HG02571 (cell line): ENCODE results near the gene ZSCAN18.
"Not testable (repeated sequence)": the region's sequence is repeated elsewhere in the genome, so short reads cannot be mapped to it uniquely, and the experiment has no call there.

Experiments used
- ATAC-seq: cut with Tn5 transposase; IDR thresholded peaks from one replicate; pipeline ENCODE4 v1.9.1; 2021; ENCODE audit warnings: mild to moderate bottlenecking, moderate library complexity; ENCODE audit not compliant: unreplicated experiment

Gene ZSCAN18, protein sequence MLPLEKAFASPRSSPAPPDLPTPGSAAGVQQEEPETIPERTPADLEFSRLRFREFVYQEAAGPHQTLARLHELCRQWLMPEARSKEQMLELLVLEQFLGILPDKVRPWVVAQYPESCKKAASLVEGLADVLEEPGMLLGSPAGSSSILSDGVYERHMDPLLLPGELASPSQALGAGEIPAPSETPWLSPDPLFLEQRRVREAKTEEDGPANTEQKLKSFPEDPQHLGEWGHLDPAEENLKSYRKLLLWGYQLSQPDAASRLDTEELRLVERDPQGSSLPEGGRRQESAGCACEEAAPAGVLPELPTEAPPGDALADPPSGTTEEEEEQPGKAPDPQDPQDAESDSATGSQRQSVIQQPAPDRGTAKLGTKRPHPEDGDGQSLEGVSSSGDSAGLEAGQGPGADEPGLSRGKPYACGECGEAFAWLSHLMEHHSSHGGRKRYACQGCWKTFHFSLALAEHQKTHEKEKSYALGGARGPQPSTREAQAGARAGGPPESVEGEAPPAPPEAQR

DNA sequence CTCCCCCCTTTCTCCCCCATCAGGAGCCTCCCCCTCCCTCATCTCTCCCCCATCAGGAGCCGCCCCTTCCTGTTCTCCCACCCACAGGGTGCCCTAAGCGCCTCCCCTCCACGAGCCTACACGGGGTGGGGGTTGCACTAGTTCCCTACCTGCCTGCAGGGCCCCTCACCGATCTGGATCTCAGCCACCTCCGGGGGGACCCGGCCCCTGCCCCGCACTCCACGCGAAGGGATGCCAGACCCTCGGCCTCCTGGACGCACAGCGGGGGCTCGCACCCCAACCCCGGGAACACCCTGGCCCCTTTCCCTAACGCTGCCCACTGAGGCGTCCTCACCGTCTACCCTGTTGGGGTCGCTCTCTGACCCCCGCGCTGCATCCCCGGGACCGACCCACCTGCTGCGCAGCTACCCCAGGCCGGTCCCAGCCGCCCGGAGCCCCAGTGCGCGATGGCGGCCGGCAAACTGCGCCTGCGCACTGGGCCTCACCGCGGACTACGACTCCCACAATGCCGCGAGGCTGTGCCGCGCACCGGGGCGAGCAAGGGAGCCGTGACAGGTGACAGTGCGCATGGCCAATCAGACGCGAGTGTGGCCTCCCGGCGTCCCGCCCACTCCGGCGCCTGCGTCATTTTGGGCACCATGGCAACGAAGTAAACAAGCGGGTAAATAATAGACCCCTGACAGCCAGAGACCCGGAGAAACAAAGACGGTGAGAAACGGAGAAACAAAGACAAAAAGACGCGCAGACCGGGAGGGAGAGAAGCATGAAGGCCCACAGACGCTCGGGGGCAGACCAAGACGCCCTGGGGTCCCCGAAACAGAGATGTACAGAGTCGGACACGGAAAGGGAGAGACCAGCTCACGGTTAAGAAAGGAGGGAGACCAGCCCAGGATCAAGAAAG, at the start of gene ZSCAN18:
Gene ZSCAN18 (minus strand): TSS at position 451 of the 901 bp plus-strand sequence. CDS start 7,964 bp downstream, outside the sequence.
- ATAC-seq, result peak; percentile 78

DNA sequence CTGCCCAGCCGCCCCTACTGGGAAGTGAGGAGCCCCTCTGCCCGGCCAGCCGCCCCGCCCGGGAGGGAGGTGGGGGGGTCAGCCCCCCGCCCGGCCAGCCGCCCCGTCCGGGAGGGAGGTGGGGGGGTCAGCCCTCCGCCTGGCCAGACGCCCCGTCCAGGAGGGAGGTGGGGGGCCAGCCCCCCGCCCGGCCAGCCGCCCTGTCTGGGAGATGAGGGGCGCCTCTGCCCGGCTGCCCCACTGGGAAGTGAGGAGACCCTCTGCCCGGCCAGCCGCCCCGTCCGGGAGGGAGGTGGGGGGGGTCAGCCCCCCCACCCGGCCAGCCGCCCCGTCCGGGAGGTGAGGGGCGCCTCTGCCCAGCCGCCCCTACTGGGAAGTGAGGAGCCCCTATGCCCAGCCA, 49.4 kb upstream of the ZSCAN18 start:
- ATAC-seq, result not testable (repeated sequence)

DNA sequence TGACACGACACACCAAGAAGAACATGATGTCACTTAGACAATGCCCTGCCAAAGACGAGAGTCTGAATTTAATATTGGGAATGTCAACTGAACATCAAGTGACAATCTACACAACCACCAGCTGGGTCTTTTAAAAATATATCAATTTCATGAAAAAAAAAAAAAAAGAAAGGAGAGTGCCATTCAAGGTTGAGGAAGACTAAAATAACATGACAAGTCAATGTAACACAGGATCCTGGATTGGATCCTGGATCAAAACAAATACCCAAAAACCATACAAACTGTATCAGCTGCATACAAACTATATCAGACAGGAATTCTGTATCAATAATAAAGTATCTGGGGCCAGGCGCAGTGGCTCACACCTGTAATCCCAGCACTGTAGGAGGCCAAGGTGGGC, 47.8 kb upstream of the ZSCAN18 start:
- no peak for ATAC-seq

DNA sequence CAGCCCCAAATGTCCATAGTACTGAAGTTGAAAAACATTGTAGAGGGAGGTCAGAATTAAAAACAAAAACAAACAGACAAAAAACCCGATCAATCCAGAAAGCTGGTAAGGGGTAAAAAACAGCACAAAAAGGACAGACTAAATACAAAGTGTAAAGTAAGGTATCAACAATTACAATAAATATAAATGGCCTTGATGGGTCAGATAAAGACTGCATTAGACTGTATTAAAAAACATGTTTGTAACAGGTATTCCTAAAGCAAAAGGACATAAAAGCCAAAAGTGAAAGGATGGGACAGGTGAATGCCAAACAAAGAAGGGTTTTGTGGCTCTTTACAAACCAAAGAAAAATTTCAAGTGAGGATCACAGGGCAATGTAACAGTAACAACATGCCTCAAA, 36.2 kb upstream of the ZSCAN18 start:
- no peak for ATAC-seq

DNA sequence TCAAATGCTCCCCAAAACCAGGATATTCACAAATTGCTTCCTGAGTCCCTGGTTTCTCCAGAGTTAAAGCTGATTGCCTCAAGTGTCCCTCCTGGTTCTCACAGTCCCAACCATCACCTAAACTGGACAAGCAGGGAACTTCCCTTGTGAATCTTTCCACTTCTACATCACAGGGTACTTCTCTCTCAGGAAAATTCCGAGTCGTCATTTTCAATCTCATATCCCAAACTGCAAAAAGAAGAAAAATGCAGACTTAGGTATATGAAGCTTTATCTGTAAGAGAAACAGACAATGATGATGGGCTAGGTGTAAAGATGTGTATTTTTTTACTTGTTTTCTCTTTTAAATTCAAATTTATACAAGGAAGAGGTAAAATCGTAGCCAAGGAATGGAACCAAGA, 31.3 kb upstream of the ZSCAN18 start:
- no peak for ATAC-seq

DNA sequence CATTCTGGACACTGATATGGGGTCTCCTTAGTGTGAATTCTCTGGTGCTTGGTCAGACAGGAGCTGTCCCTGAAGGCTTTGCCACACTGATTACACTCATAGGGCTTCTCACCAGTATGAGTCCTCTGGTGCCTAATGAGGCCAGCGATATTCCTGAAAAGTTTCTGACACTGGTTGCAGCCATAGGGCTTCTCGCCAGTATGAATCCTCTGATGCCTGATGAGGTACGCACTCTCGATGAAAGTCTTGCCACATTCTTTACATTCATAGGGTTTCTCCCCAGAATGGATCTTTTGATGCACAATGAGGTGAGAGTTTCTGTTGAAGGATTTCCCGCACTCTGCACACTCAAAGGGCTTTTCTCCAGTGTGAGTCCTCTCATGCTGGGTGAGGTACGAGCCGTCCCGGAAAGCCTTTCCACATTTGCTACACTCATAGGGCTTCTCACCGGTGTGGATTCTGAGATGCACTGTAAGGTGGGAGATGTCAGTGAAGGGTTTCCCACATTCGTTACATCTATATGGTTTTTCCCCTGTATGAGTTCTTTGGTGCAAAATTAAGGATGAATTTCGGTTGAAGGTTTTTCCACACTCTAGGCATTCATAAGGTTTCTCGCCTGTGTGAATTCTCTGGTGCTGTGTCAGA, 30.1 kb upstream of the ZSCAN18 start:
- ATAC-seq, result no peak

DNA sequence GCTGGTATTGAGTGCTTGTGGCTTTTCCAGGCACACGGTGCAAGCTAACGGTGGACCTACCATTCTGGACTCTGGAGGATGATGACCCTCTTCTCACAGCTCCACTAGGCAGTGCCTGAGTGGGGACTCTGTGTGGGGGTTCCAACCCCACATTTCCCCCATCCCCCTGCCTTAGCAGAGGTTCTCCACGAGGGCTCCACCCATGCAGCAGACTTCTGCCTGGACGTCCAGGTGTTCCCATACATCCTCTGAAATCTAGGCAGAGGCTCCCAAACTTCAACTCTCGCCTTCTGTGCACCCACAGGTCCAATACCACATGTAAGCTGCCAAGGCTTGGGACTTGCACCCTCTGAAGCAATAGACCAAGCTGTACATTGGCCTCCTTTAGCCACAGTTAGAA, 25.3 kb upstream of the ZSCAN18 start:
- no peak for ATAC-seq

DNA sequence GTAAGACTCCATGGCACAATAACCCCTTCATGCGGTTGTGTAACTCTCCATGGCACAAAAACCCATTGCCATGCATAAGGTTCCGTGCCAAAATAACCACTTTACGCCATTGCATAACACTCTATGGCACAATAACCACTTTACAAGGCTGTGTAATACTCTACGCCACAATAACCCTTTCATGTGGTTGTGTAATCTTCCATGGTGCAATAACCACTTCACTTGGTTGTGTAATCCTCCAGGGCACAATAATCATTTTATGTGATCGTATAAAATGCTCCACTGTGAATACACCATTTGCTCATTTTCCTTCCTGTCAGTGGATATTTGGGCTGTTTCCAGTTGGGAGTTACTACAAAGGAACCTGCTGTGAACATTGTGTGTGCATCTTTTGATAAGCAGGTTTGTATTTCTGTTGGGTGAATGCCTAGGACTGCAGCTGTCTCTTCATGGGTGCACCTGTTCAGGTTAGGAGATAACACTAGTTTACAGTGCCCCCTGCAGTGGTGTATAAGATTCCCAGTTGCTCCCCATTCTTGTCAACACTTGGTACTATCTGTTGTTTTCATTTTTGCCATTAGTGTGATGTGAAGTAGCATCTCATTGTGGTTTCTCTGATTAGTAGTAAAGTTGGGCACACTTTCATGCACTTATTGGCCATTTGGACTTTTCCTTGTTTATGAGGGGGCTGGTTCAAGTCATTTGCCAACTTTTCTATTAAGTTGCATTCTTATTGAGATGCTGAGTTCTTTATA, 21.1 kb upstream of the ZSCAN18 start:
- no peak for ATAC-seq

DNA sequence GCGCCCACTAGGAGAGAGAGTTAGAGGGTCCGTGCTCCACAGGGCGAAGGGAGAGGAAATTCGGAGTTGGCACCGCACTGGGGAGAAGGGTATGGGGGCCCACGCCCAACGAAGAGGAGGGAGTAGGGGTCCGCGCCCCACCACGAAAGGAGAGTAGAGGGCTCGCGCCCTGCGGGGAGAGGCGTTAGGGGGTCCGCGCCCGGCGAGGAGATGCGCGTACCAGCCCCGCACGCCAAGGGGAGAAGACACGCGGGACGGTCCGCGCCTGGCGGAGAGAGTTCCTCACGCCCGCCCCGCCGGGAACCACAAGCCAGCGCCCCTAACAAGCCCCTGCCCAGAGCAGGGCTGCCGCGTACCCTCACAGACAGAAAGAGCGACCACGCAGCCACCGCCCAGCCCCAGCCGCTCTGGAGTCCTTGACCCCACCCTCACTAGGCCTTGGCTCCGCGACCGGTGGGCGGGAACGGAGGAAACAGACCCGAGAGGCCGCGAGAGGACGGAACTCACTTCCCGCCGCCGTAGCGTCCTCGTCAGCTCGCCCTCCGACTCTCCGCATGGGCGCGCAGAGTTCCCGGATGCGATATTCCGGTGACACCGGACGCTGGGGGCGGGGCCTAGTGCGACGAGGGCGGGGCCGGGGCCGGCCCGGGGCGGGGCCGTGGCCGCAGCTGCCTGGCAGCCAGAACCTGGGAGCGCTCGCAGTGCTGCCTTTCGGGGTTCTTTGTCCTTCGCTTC, 20.0 kb upstream of the ZSCAN18 start:
- no peak for ATAC-seq

DNA sequence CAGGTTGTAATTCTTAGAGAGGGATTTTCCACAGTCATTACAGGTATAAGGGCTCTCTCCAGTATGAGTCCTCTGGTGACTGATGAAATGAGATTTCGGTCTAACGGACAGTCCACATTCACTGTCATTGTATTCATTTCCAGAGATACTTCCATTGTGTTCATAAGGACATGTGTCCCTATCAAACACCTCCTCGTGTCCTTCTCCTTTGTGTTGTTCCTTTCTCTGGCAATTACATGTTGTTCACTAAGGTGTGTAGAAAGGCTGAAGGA, 10.5 kb upstream of the ZSCAN18 start:
- ATAC-seq, result no peak

DNA sequence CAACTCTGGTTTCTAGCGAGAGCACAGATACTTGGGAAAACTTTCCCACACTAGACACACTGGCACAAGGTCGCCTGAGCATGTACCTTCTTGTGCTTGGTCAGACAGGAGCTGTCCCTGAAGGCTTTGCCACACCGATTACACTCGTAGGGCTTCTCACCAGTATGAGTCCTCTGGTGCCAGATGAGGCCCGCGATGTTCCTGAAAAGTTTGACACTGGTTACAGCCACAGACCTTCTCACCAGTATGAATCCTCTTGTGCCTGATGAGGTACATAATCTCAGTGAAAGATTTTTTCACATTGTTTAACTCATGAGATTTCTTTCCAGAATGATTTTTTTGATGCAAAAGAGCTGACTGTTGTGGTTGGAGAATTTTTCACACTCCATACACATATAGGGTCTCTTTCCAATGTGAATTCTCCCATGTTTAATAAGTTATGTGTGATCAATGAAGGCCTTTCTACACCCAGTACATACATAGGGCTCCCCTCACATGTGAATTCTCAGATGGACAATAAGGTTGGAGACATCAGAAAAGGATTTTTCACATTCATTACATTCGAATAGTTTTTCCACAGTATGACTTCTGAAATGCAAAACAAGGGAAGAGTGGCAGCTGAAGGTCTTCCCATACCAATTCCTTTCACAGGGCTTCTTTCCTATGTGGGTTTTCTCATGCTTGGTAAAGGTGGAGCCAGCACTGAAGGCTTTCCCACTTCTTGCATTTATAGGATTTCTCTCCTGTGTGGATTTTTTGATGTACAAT, 9.9 kb upstream of the ZSCAN18 start:
- ATAC-seq, result no peak

DNA sequence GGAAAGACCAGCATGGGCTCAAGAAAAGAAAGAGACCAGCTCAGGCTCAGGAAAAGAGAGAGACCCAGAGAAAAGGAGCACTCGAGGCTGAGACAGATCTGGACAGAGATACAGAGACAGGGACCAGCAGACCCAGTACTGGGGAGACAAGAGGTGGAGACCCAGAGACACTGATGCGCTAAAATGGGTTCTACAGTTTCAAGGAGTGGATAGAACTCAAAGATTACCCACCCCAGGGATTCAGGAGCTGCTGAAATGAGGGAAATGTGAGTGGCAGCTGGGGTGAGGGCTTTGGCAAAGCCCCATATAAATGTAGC, 609 bp upstream of the ZSCAN18 start:
- ATAC-seq, result no peak

DNA sequence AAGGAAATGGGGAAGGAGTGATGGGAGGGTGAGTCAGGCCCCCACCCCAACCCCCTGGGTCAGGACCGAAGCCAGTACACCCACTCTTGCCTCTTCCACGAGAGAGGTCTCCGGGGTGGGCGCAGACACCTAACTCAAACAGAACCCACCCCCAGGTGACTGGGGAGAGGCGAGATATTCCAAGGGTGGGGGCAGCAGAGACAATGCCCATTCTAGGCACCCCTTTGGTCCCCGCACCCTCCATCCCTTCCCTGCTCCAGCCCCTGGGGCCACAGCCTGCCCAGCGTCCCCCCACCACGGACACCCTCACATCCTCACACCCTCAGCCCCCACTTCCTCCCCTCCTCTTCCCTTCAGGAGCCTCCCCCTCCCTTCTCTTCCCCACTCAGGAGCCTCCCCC, 682 bp downstream of the ZSCAN18 start:
- no peak for ATAC-seq

DNA sequence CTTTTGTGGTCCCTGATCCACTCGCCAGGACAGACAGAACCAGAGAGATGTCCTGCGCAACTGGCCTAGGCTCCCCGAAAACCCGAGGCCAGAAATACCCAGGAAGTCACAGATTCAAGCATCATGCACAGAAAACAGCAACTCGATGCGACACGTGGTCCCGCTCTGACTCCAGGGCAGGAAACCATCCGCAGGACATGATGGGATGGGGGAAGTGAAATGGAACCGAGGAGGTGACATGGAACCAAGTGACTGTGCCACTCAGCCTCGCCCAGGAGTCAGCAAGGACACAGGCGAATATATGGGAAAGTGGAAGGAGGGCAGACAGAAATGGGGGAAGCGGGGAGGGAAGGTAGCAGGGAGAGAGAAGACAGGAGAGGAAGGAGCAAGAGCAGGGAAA, 1.1 kb downstream of the ZSCAN18 start:
- ATAC-seq, result no peak

DNA sequence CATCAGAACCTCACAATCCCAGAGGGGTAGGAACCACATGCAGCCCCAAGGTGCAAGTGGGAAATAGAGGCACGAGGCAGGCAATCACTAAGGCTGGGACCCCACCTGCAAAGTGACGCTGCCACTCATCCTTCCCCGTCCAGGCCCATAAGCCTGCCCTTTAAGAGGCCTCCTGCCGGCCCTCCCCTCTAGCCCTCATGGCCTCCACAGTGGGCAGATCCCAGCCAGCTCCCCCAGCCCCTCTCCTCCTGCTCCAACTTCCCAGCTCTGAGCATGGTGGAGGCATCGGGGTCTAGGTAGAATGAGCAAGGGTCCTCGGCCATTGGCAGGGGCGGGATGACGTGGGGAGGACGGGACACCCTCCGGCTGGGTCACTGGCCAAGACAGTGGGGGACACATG, 2.7 kb downstream of the ZSCAN18 start:
- ATAC-seq, result no peak

DNA sequence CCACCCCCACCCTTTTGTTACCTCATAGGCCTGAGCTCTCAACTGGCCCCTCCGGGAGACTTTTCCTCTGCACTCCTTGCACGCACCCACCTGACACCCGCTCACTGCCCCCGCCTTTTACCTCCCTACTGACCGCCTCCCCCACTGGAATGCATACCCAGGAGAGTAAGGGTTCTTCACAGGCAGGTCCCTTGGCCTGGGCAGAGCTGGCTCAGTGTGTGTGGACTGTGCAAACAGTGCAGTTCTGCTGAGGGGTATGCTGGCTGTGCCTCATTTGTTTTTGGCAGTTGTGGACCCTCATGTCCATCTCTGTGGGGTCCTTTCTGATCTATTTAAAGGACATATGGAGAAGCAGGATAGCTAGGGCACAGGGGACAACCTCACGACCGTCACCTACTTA, 5.0 kb downstream of the ZSCAN18 start:
- ATAC-seq, result no peak

DNA sequence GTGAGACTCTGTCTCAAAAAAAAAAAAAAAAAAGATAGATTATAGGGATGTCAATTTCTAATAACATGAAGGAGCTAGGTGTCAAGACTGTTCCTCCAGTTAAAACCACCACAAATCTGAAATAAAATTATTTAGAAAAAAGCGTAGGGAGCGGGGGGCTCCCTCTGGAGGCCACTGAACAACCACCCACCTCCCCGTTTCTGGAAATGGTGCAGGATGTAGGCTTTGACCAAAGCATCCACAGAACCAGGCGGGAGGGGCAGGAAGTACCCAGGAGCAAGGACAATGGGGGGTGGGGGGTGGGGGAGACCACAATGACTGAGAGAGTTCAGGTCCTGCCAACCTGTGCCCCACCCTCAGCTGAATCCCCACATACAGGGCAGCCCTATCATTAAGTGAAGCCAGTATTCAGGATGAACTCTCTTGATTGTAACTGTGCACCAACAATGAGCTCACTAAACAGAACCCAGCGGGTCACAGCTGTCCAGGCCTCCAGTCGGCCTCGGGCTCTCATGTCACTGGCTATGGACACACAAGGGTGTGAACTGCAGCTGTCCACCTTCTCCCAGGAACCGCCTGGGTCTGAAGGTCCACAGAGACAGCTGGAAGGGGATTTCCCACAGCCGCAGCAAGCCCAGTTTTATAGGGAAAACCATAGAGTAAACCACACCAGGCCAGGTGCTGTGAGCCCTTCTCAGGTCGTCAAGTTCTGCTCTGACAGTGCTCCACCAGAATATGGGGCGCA, 6.6 kb downstream of the ZSCAN18 start:
- no peak for ATAC-seq

DNA sequence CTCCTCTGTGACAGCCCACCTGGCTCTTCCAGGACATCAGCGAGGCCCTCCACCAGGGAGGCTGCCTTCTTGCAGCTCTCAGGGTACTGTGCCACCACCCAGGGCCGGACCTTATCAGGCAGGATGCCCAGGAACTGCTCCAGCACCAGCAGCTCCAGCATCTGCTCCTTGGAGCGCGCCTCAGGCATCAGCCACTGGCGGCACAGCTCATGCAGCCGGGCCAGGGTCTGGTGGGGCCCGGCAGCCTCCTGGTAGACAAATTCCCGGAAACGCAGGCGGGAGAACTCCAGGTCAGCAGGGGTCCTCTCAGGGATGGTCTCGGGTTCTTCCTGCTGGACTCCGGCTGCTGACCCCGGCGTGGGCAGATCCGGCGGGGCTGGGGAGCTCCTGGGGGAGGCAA, 8.2 kb downstream of the ZSCAN18 start:
- no peak for ATAC-seq

DNA sequence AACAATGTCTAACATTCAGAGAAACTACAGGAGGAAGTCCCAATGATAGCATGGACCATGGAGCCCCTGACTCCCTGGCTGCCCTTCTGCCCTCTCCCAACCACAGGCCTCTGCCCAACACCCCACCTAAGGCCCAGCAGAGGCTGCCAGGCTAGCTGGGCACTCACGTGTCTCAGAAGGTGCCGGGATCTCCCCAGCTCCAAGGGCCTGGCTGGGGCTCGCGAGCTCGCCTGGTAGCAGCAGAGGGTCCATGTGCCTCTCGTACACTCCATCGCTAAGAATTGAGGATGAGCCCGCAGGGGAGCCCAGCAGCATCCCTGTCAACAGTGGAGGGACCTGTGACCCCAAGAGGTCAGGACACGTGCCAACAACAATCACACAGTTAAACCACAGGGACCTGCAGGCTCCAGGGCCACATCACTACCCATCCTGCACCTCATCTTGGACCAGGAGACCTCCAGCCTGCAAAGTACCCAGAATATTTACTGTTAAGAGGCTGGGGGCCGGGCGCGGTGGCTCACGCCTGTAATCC, 9.4 kb downstream of the ZSCAN18 start:
- ATAC-seq, result no peak
